ENCODE measurements around the gene LGALS1. TPM values are rescaled to one million over a fixed set of nuclear protein-coding genes. Genes with fewer than 3 reads are reported as not detected.

The LGALS1 gene
- total RNA-seq, 1 donor from 2014 or later = 0.81 TPM

DNA sequence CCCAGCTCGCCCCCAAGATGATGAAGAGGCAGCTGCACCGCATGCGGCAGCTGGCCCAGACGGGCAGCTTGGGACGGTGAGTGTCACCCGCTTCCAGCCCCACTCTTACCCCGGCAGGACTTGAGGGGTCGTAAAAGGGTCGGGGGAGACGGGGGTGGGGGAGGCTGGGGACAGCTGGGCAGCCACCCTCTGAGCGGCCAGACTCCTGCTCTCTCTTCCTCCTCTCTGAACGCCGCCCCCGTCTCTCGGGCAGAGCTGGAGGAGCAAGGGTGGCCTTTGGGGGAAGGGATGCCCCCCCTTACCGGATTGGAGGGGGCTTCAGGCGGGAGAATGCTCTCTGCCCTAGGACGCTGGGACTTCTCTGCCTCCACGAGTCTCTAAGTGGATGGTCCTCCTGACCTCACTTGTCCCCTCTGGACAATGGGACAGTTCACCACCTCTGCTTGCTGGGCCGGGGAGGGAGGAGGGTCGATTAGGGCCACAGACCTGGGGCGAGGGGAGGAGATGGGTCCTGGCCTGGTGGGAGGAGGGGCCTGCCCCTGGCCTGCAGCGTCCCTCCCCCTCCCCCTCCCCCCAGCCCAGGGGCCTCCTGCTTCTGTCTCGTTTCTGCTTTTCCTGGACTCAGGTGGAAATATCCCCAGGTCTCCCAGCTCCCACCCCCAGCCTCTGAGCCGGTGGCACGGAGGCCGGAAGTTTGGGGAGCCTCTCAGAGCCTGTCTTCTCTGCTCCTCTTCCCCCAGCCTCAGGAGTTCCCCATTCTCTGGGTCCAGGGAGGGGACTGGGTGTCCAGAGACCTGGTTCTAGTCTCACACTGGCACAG lies 35.5 kb upstream of the LGALS1 start:
- DNase-seq (ENCODE audit: low spot score, unreplicated experiment) = no peak
- peaks cover 2% of the 10 kb centered on the region for H3K36me3 Mint-ChIP-seq (ENCODE audit: insufficient read depth)
- H3K27ac Mint-ChIP-seq = no peak overlapping the region
- H3K27me3 Mint-ChIP-seq = no peaks in the 10 kb centered on the region
- no peaks in the 10 kb centered on the region for H3K9me3 Mint-ChIP-seq (ENCODE audit: low read depth)
- peak overlapping the region; percentile 80 for H3K4me3 Mint-ChIP-seq (ENCODE audit: low read depth)
- TF ChIP-seq, protein P1, sequence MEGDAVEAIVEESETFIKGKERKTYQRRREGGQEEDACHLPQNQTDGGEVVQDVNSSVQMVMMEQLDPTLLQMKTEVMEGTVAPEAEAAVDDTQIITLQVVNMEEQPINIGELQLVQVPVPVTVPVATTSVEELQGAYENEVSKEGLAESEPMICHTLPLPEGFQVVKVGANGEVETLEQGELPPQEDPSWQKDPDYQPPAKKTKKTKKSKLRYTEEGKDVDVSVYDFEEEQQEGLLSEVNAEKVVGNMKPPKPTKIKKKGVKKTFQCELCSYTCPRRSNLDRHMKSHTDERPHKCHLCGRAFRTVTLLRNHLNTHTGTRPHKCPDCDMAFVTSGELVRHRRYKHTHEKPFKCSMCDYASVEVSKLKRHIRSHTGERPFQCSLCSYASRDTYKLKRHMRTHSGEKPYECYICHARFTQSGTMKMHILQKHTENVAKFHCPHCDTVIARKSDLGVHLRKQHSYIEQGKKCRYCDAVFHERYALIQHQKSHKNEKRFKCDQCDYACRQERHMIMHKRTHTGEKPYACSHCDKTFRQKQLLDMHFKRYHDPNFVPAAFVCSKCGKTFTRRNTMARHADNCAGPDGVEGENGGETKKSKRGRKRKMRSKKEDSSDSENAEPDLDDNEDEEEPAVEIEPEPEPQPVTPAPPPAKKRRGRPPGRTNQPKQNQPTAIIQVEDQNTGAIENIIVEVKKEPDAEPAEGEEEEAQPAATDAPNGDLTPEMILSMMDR (IDR thresholded peaks at IDR 0.05; ENCODE audit: unreplicated experiment) = no peak
- peaks cover 9% of the 10 kb centered on the region for H3K4me1 Mint-ChIP-seq (ENCODE audit: low read depth)

DNA sequence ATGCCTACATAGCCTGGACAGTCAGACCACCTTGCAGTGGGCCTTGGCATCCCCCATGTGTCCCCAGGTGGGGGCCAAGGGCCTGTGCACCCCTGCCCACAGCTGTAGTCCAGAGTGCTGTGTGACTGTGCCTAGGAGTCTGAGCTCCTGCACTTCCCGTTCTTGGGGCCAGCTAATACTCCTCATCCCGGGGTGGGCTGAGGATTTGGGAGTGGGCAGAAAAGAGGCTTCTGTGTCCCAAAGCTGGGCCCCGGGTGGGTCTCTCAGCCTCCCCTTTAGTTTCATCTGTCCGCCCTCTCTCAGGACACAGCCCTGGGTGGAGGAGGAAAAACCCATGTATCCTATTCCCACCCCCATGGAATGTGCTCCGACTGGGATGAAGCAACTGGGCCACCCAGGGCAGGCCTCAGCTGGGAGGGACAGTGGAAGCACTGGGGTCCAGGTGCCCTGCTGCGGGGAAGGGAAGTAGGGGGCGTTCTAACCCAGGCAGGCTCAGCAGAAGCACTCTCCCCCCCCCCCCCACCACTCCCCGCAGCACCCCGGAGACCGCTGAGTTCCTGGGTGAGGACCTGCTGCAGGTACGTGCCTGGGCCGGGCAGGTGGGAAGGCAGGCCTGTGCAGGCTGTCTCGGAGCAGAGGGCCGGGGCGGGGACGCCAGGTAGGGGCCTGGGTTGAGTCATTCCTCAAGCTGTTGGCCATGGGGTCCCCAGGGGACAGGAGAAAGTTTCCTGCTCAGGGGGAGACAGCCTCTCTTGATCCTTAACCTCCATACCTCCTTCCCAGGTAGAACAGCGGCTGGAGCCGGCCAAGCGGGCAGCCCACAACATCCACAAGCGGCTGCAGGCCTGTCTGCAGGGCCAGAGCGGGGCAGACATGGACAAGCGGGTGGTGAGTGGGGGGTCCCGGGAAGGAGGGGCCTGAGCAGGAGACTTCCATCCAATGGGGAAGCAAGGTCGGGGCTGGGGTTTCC lies 34.6 kb upstream of the LGALS1 start:
- Mint-ChIP-seq H3K9me3 (ENCODE audit: low read depth) (no peaks in the 10 kb centered on the region), H3K27me3 (no peaks in the 10 kb centered on the region), H3K4me3 (ENCODE audit: low read depth) (peak overlapping the region; percentile 80), H3K36me3 (ENCODE audit: insufficient read depth) (peaks cover 2% of the 10 kb centered on the region), H3K4me1 (ENCODE audit: low read depth) (peaks cover 9% of the 10 kb centered on the region), H3K27ac (no peak overlapping the region)
- TF ChIP-seq, protein P1 (IDR thresholded peaks at IDR 0.05; ENCODE audit: unreplicated experiment) = no peak
- no peak for DNase-seq (ENCODE audit: low spot score, unreplicated experiment)

DNA sequence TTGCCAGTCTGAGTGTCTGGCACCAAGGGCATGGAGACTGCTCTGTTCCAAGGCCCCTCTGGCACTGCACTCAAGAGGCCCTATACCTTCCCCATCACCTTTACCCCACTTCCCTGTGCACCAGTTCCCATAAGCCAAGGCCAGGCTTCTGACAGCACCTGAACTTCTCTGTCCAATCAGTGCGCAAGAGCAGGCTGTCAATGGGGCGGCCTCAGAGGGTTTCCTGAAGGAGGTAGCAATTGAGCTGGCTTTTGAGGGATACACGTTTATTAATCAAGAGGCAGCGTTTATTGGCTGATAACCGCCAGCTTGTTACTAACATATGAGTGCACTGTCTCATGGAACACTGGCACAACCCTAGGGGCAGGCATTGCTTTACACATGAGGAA lies 33.9 kb upstream of the LGALS1 start:
- Mint-ChIP-seq H3K36me3 (ENCODE audit: insufficient read depth) (peaks cover 2% of the 10 kb centered on the region), H3K9me3 (ENCODE audit: low read depth) (no peaks in the 10 kb centered on the region), H3K27me3 (no peaks in the 10 kb centered on the region), H3K27ac (no peak overlapping the region), H3K4me1 (ENCODE audit: low read depth) (peaks cover 9% of the 10 kb centered on the region), H3K4me3 (ENCODE audit: low read depth) (no peak overlapping the region)
- TF ChIP-seq, protein P1 (IDR thresholded peaks at IDR 0.05; ENCODE audit: unreplicated experiment) = no peak
- DNase-seq (ENCODE audit: low spot score, unreplicated experiment) = no peak

DNA sequence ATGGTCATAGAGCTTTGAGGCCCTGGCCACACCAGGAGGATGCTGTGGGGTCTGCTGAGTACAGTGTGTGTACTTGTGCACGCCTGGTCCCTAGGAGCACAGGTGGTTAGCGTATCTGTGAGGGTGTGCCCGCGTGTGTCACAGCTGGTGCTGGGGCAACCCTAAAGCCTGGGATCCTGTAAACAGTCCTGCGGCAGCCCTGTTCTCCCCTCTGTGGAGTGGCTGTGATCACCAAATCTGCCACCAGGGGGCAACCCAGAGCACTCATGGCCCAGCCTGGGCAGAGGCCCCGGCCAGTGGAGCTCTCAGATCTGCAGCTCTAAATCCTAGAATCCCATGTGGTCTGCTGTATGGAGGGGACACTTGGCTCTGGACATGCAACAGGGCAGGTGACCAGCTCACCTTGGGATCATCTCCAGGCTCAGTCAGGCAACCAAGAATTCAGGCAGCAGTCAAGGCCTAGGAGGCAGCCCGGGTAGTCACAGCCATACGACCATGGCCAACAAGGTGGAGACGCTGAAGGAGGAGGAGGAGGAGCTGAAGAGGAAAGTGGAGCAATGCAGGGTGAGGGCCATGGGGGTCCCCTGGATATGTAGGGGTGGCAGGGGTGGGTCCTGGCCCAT lies 32.1 kb upstream of the LGALS1 start:
- DNase-seq (ENCODE audit: low spot score, unreplicated experiment) = peak; percentile 90
- TF ChIP-seq, protein P1 (IDR thresholded peaks at IDR 0.05; ENCODE audit: unreplicated experiment) = peak; percentile 89
- H3K9me3 Mint-ChIP-seq (ENCODE audit: low read depth) = no peaks in the 10 kb centered on the region
- peaks cover 9% of the 10 kb centered on the region for H3K4me1 Mint-ChIP-seq (ENCODE audit: low read depth)
- H3K27ac Mint-ChIP-seq = peak overlapping the region; percentile 82
- no peak overlapping the region for H3K4me3 Mint-ChIP-seq (ENCODE audit: low read depth)
- H3K27me3 Mint-ChIP-seq = no peaks in the 10 kb centered on the region
- H3K36me3 Mint-ChIP-seq (ENCODE audit: insufficient read depth) = peaks cover 2% of the 10 kb centered on the region

DNA sequence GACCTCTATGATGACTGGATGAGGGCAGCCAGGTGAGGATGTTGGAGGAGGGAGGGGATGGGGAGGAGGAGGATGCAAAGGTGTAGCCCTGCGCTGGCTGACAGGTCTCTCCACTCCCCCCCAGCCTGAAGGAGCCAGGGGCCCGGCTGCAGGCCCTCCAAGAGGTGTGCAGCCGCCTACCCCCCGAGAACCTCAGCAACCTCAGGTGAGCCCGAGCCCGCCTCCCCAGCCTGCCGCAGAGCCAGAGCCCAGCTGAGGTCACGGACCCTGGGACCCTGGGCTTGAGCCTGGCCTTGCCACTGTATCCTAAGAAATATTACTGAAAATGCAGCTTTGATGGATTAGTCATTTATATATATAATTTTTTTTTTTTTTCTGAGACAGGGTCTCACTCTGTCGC lies 28.1 kb upstream of the LGALS1 start:
- Mint-ChIP-seq H3K27ac (no peak overlapping the region), H3K36me3 (ENCODE audit: insufficient read depth) (peaks cover 3% of the 10 kb centered on the region), H3K27me3 (no peaks in the 10 kb centered on the region), H3K4me1 (ENCODE audit: low read depth) (no peaks in the 10 kb centered on the region), H3K4me3 (ENCODE audit: low read depth) (no peak overlapping the region), H3K9me3 (ENCODE audit: low read depth) (no peaks in the 10 kb centered on the region)
- TF ChIP-seq, protein P1 (IDR thresholded peaks at IDR 0.05; ENCODE audit: unreplicated experiment) = no peak
- no peak for DNase-seq (ENCODE audit: low spot score, unreplicated experiment)

Data from progenitor cell of endocrine pancreas (in vitro differentiated cells).